GM10248 (cell line): ENCODE results near the gene HYI.

Source experiments
- CTCF ChIA-PET: fragments of 300-600 bp; sonication (Branson Sonifier 250); formaldehyde crosslinking; extraction: SDS; loops from one replicate; lab custom pipeline; 2021; ENCODE audit warnings: antibody characterized with exemption; lab: Yijun Ruan, JAX
- POLR2A ChIA-PET: fragments of 350-650 bp; sonication (Branson Sonifier 250); formaldehyde crosslinking; extraction: SDS; loops from one replicate; lab custom pipeline; 2020; ENCODE audit warnings: antibody characterized with exemption; lab: Yijun Ruan, JAX
- DNase-seq: peaks from one replicate; pipeline ENCODE4 v3.0.0; 2012; ENCODE audit errors: extremely low spot score
- CTCF ChIP-seq: IDR thresholded peaks from 2 replicates; pipeline ENCODE4 v1.5.1; 2012; ENCODE audit warnings: mild to moderate bottlenecking, low read depth; ENCODE audit errors: extremely low read depth, missing control alignments, control extremely low read depth

HYI gene

GRCh38 chr1:43422995-43423671, 30.6 kb downstream of the HYI start:
- TF ChIP-seq CTCF, result no peak
- POLR2A ChIA-PET, result no interaction called here
- CTCF ChIA-PET, result no interaction called here
- DNase-seq, result no peak

GRCh38 chr1:43421976-43422750, 31.6 kb downstream of the HYI start:
- no peak for DNase-seq
- no peak for TF ChIP-seq CTCF
- CTCF ChIA-PET, result no interaction called here
- POLR2A ChIA-PET, result no interaction called here

GRCh38 chr1:43421396-43421795, 32.3 kb downstream of the HYI start:
- CTCF ChIA-PET, result interaction anchor here (1.6 kb wide), 1 partner anchor 8 kb away, joined by 4 read pairs; no protein-coding TSS in a partner anchor
- POLR2A ChIA-PET, result no interaction called here
- no peak for TF ChIP-seq CTCF
- DNase-seq, result no peak

- CTCF ChIA-PET, result interaction anchor here (1.0 to 1.6 kb wide), 2 partner anchors 8 to 140 kb away, joined by 3 to 4 read pairs; no protein-coding TSS in a partner anchor
- POLR2A ChIA-PET, result no interaction called here
These were observed 32.9 kb downstream of the HYI start for GRCh38 chr1:43420874-43421273.

GRCh38 chr1:43419627-43420425, 33.9 kb downstream of the HYI start:
- ChIA-PET POLR2A (no interaction called here), CTCF (interaction anchor here (1.0 to 1.7 kb wide), 3 partner anchors 9 to 195 kb away, joined by 3 to 4 read pairs (median 3); no protein-coding TSS in a partner anchor)
- DNase-seq, result no peak
- no peak for TF ChIP-seq CTCF

More at GRCh38 chr1:43420874-43421273, 32.9 kb downstream of the HYI start:
- TF ChIP-seq CTCF, result no peak
- DNase-seq, result no peak

GRCh38 chr1:43418858-43419257, 34.9 kb downstream of the HYI start:
- TF ChIP-seq CTCF, result no peak
- no peak for DNase-seq
- ChIA-PET POLR2A (no interaction called here), CTCF (interaction anchor here (1.1 to 1.7 kb wide), 4 partner anchors 22 to 194 kb away, joined by 3 read pairs; partner anchors contain the start of gene ELOVL1)
